K562 (cell line): ENCODE results near the gene COLEC12. TPM values are rescaled to one million over a fixed set of nuclear protein-coding genes. Genes with fewer than 3 reads are reported as not detected.

Source experiments
- DACH1 ChIP-seq: fragments of 450-650 bp; IDR thresholded peaks from 2 replicates; pipeline ENCODE4 v1.6.1; 2018; ENCODE audit not compliant: partially characterized antibody
- FOXJ2 ChIP-seq: fragments of 200-800 bp; sonication (Bioruptor generic); IDR thresholded peaks from 2 replicates; pipeline ENCODE4 v1.6.1; 2016; ENCODE audit warnings: missing genetic modification characterization, missing compliant biosample characterization
- GABPA ChIP-seq: fragments of 200-800 bp; sonication (Bioruptor generic); conservative IDR thresholded peaks from 2 replicates; pipeline ENCODE4 v1.6.1; 2016; ENCODE audit warnings: low read depth, missing genetic modification characterization, missing compliant biosample characterization
- GATA2 ChIP-seq: sonication (generic); formaldehyde crosslinking; IDR thresholded peaks from 2 replicates; pipeline ENCODE4 v1.4.0; 2020; ENCODE audit warnings: mild to moderate bottlenecking, missing genetic modification reagents
- PURB ChIP-seq: sonication (generic); formaldehyde crosslinking; IDR thresholded peaks from 2 replicates; pipeline ENCODE4 v1.9.0; 2021; ENCODE audit warnings: low read depth, mild to moderate bottlenecking, missing genetic modification reagents
- RCOR1 ChIP-seq, 2 experiments: IDR thresholded peaks; 2 replicates each; pipeline ENCODE4 v1.6.1; 2012; ENCODE audit warnings: low read depth in 2 of 2, low read length in 2 of 2, borderline replicate concordance in 1 of 2, improper control_type of control experiment in 1 of 2
- SLC30A9 ChIP-seq: fragments of 250-450 bp; sonication (Bioruptor Pico); IDR thresholded peaks from 2 replicates; pipeline ENCODE4 v1.8.0; 2022; ENCODE audit warnings: mild to moderate bottlenecking, moderate library complexity
- SMAD3 ChIP-seq: fragments of 450-650 bp; formaldehyde crosslinking; conservative IDR thresholded peaks from 2 replicates; pipeline ENCODE4 v1.4.0; 2020; ENCODE audit warnings: mild to moderate bottlenecking
- TFAM ChIP-seq: fragments of 250-450 bp; sonication (Bioruptor Pico); conservative IDR thresholded peaks from 2 replicates; pipeline ENCODE4 v1.5.0; 2021; ENCODE audit warnings: mild to moderate bottlenecking, moderate library complexity
- TSC22D4 ChIP-seq: fragments of 450-650 bp; IDR thresholded peaks from 2 replicates; pipeline ENCODE4 v1.6.1; 2016; ENCODE audit warnings: missing genetic modification characterization, missing biosample characterization, control low read depth
- ZBED1 ChIP-seq: IDR thresholded peaks from 2 replicates; pipeline ENCODE4 v1.6.1; 2014
- ZBTB11 ChIP-seq, 3 experiments: fragments of 200-800 bp in 1 of 3; fragments of 250-450 bp in 1 of 3; fragments of 450-650 bp in 1 of 3; sonication (Bioruptor Pico) in 1 of 3; sonication (Bioruptor generic) in 1 of 3; formaldehyde crosslinking in 1 of 3; IDR thresholded peaks; 2 replicates each; pipeline versions ENCODE4 v1.6.1 to v1.8.0; 2016 to 2022; ENCODE audit warnings: mild to moderate bottlenecking in 2 of 3, missing genetic modification characterization in 2 of 3, missing compliant biosample characterization in 1 of 3, moderate library complexity in 1 of 3
- ZNF277 ChIP-seq: fragments of 250-450 bp; sonication (Bioruptor Pico); IDR thresholded peaks from 2 replicates; pipeline ENCODE4 v1.8.0; 2022; ENCODE audit warnings: inconsistent platforms, mild to moderate bottlenecking, moderate library complexity, borderline replicate concordance
- ZNF347 ChIP-seq: fragments of 450-650 bp; formaldehyde crosslinking; IDR thresholded peaks from 2 replicates; pipeline ENCODE4 v1.4.0; 2020; ENCODE audit warnings: low read depth, mild to moderate bottlenecking, moderate library complexity
- ZNF778 ChIP-seq: fragments of 450-650 bp; formaldehyde crosslinking; IDR thresholded peaks from 2 replicates; pipeline ENCODE4 v1.4.0; 2020; ENCODE audit warnings: mild to moderate bottlenecking, moderate library complexity
- polyA plus RNA-seq, 8 experiments: library from polyadenylated mRNA; depleted of rRNA in 4 of 8; stranded (reverse) in 5 of 8; unstranded in 3 of 8; fragments of >200 nt; fragmentation: Nextera tagmentation in 2 of 8; fragmentation: Illumina TruSeq in 1 of 8; extraction: Ambion mirVana in 2 of 8; extraction: Trizol in 1 of 8; gene quantifications; 2 replicates each; pipeline versions ENCODE4 v1.2.1 to v1.2.3, GENCODE V29; 2011 to 2014; ENCODE audit warnings: inconsistent platforms in 1 of 8, missing spikeins in 1 of 8
- total RNA-seq, 7 experiments: library from RNA; depleted of rRNA in 6 of 7; stranded (reverse); fragments of >200 nt in 6 of 7; fragmentation: Illumina TruSeq in 2 of 7; extraction: Trizol in 2 of 7; gene quantifications; 2 replicates each; pipeline versions ENCODE4 v1.2.1 to v1.2.3, GENCODE V29; 2011 to 2021; ENCODE audit warnings: low replicate concordance in 1 of 7
- TF ChIP-seq, protein P1 (sequence below): IDR thresholded peaks from 3 replicates; pipeline ENCODE4 v1.6.1; 2011; ENCODE audit warnings: borderline replicate concordance, mild to moderate bottlenecking, moderate library complexity; ENCODE audit not compliant: insufficient read length; ENCODE audit errors: extremely low read depth
- TF ChIP-seq, protein P2 (sequence below): fragments of 250-450 bp; sonication (Bioruptor Pico); IDR thresholded peaks from 2 replicates; pipeline ENCODE4 v1.5.0; 2020; ENCODE audit warnings: mild to moderate bottlenecking

COLEC12 gene
- total and polyA plus RNA-seq, 9 of the 15 experiments (the other 6 are each of a cell fraction or from before 2014, with no cell fraction given), result 0.04 TPM; not detected in 8

GRCh38 chr18:306608-307255, 193.8 kb downstream of the COLEC12 start (continued):
- TF ChIP-seq, protein P1, sequence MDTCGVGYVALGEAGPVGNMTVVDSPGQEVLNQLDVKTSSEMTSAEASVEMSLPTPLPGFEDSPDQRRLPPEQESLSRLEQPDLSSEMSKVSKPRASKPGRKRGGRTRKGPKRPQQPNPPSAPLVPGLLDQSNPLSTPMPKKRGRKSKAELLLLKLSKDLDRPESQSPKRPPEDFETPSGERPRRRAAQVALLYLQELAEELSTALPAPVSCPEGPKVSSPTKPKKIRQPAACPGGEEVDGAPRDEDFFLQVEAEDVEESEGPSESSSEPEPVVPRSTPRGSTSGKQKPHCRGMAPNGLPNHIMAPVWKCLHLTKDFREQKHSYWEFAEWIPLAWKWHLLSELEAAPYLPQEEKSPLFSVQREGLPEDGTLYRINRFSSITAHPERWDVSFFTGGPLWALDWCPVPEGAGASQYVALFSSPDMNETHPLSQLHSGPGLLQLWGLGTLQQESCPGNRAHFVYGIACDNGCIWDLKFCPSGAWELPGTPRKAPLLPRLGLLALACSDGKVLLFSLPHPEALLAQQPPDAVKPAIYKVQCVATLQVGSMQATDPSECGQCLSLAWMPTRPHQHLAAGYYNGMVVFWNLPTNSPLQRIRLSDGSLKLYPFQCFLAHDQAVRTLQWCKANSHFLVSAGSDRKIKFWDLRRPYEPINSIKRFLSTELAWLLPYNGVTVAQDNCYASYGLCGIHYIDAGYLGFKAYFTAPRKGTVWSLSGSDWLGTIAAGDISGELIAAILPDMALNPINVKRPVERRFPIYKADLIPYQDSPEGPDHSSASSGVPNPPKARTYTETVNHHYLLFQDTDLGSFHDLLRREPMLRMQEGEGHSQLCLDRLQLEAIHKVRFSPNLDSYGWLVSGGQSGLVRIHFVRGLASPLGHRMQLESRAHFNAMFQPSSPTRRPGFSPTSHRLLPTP, result no peak
- TF ChIP-seq DACH1, result no peak
- no peak for TF ChIP-seq GATA2 (CRISPR knock-in tag)
- no peak for TF ChIP-seq PURB (CRISPR knock-in tag)
- no peak for TF ChIP-seq ZBTB11 (CRISPR knock-in tag; IDR thresholded peaks at IDR 0.05)
- no peak for TF ChIP-seq ZNF277
- TF ChIP-seq GABPA, result no peak
- TF ChIP-seq TFAM, result no peak
- TF ChIP-seq SMAD3 (CRISPR knock-in tag), result no peak
- TF ChIP-seq ZBED1, result no peak
- no peak for TF ChIP-seq SLC30A9
- TF ChIP-seq, protein P2, sequence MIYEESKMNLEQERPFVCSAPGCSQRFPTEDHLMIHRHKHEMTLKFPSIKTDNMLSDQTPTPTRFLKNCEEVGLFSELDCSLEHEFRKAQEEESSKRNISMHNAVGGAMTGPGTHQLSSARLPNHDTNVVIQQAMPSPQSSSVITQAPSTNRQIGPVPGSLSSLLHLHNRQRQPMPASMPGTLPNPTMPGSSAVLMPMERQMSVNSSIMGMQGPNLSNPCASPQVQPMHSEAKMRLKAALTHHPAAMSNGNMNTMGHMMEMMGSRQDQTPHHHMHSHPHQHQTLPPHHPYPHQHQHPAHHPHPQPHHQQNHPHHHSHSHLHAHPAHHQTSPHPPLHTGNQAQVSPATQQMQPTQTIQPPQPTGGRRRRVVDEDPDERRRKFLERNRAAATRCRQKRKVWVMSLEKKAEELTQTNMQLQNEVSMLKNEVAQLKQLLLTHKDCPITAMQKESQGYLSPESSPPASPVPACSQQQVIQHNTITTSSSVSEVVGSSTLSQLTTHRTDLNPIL, result no peak
- no peak for TF ChIP-seq ZNF347 (CRISPR knock-in tag)
- no peak for TF ChIP-seq ZNF778 (CRISPR knock-in tag)
- TF ChIP-seq FOXJ2 (tag), result 0 out of 2 replicates have a peak, but pooled peaks have one; percentile 58
- TF ChIP-seq RCOR1 (IDR thresholded peaks at IDR 0.05; ENCODE audit: borderline replicate concordance in 1 of 2, low read depth in 2 of 2, low read length in 2 of 2), result 0 out of 4 replicates have a peak, but pooled peaks of 1 of the 2 experiments have one; percentile 30
- no peak for TF ChIP-seq TSC22D4 (tag)
